Testis (tissue), 2 donors: Measurements from ENCODE around the gene C4orf54.

Source experiments
- POLR2A ChIP-seq: fragments of 450-650 bp; IDR thresholded peaks from one replicate; pipeline ENCODE4 v1.6.1; 2017; ENCODE audit warnings: antibody characterized with exemption, mild to moderate bottlenecking, moderate library complexity
- TF ChIP-seq, protein P1 (sequence below), 3 experiments: fragments of 450-650 bp in 2 of 3; fragments of 200-600 bp in 1 of 3; sonication (generic) in 1 of 3; IDR thresholded peaks; one replicate each; pipeline ENCODE4 v1.5.1; 2016 to 2019; ENCODE audit warnings: antibody characterized with exemption in 3 of 3, mild to moderate bottlenecking in 2 of 3, moderate library complexity in 1 of 3

DNA sequence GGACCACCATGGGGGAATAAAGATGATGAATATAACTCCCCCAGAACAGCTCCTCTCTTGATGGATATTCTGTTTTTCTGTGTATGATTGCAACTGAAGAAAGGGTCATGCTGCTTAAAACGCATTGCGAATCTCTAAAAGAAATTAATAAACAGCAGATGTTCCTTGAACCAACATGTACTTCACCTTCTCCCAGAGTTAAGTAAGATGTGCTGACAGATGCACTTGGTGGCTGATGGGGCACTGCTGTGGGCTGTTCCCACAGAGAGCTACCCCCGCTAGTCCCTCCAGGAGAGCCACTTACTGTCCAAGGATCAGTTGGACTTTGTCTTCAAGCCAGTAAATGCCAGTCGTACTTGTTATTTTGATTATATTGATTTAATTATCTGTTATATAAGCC lies 26.3 kb upstream of the C4orf54 start:
- TF ChIP-seq, protein P1, sequence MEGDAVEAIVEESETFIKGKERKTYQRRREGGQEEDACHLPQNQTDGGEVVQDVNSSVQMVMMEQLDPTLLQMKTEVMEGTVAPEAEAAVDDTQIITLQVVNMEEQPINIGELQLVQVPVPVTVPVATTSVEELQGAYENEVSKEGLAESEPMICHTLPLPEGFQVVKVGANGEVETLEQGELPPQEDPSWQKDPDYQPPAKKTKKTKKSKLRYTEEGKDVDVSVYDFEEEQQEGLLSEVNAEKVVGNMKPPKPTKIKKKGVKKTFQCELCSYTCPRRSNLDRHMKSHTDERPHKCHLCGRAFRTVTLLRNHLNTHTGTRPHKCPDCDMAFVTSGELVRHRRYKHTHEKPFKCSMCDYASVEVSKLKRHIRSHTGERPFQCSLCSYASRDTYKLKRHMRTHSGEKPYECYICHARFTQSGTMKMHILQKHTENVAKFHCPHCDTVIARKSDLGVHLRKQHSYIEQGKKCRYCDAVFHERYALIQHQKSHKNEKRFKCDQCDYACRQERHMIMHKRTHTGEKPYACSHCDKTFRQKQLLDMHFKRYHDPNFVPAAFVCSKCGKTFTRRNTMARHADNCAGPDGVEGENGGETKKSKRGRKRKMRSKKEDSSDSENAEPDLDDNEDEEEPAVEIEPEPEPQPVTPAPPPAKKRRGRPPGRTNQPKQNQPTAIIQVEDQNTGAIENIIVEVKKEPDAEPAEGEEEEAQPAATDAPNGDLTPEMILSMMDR (IDR thresholded peaks at IDR 0.05), result no peak
- TF ChIP-seq POLR2A, result no peak
